NCI-H1694 (cell line): ENCODE results near the gene DPEP2.
A peak's percentile ranks its signal among the peaks of the same experiment; 100 is the strongest.
"Not testable (repeated sequence)": the region's sequence is repeated elsewhere in the genome, so short reads cannot be mapped to it uniquely, and the experiment has no call there.

Experiments
- DNase-seq: peaks from one replicate; lab custom pipeline; 2025; lab: John Stamatoyannopoulos, UW

Gene DPEP2

GRCh38 chr16:68005786-68006286 lies 6.6 kb upstream of the DPEP2 start:
- DNase-seq, result no peak

GRCh38 chr16:68005211-68005610 lies 5.9 kb upstream of the DPEP2 start:
- DNase-seq, result no peak

- no peak for DNase-seq
These were observed 3.7 kb upstream of the DPEP2 start for GRCh38 chr16:68003031-68003430.

GRCh38 chr16:68000450-68000849 lies 1.2 kb upstream of the DPEP2 start:
- no peak for DNase-seq

- no peak for DNase-seq
These were observed 701 bp upstream of the DPEP2 start for GRCh38 chr16:67999985-68000384.

GRCh38 chr16:67998231-67998778 lies 979 bp downstream of the DPEP2 start:
- DNase-seq, result not testable (repeated sequence)

GRCh38 chr16:67996666-67997065 lies 2.6 kb downstream of the DPEP2 start:
- no peak for DNase-seq

- DNase-seq, result no peak
These were observed 3.9 kb downstream of the DPEP2 start for GRCh38 chr16:67995423-67995822.

GRCh38 chr16:67994040-67994408 lies 5.3 kb downstream of the DPEP2 start:
- DNase-seq, result not testable (repeated sequence)

- DNase-seq, result peak; percentile 7
These were observed 5.9 kb downstream of the DPEP2 start for GRCh38 chr16:67993207-67994039.

- DNase-seq, result no peak
These were observed 6.5 kb downstream of the DPEP2 start for GRCh38 chr16:67992661-67993206.

GRCh38 chr16:67990018-67990386 lies 9.3 kb downstream of the DPEP2 start:
- DNase-seq, result no peak

GRCh38 chr16:67989322-67990017 lies 9.8 kb downstream of the DPEP2 start:
- DNase-seq, result no peak

GRCh38 chr16:67988675-67989074 lies 10.6 kb downstream of the DPEP2 start:
- DNase-seq, result no peak

GRCh38 chr16:67987460-67988160 lies 11.7 kb downstream of the DPEP2 start:
- no peak for DNase-seq

GRCh38 chr16:67986949-67987348 lies 12.3 kb downstream of the DPEP2 start:
- no peak for DNase-seq

- no peak for DNase-seq
These were observed 17.1 kb downstream of the DPEP2 start for GRCh38 chr16:67982011-67982696.

- DNase-seq, result no peak
These were observed 19.2 kb downstream of the DPEP2 start, which contains the start of gene DPEP3 for GRCh38 chr16:67979955-67980678. Gene DPEP3, minus strand, starts transcription at chr16:67980499. Its CDS starts 119 bp downstream, at chr16:67980380.

GRCh38 chr16:67977469-67978227 lies 21.6 kb downstream of the DPEP2 start:
- no peak for DNase-seq

- no peak for DNase-seq
These were observed 22.3 kb downstream of the DPEP2 start for GRCh38 chr16:67977005-67977404.
